HepG2 (cell line): ENCODE results near the gene MED1. TPM values are rescaled to one million over a fixed set of nuclear protein-coding genes. Genes with fewer than 3 reads are reported as not detected.

Experiments used
- CHCHD3 ChIP-seq: sonication (generic); formaldehyde crosslinking; IDR thresholded peaks from 2 replicates; pipeline ENCODE4 v1.8.0; 2022; ENCODE audit warnings: mild to moderate bottlenecking, missing genetic modification reagents, moderate library complexity
- ETS1 ChIP-seq: sonication (generic); formaldehyde crosslinking; IDR thresholded peaks from 2 replicates; pipeline ENCODE4 v1.4.0; 2020; ENCODE audit warnings: missing genetic modification reagents
- JUN ChIP-seq: sonication (generic); formaldehyde crosslinking; IDR thresholded peaks from 2 replicates; pipeline ENCODE4 v1.4.0; 2020; ENCODE audit warnings: mild to moderate bottlenecking, missing genetic modification reagents
- KAT8 ChIP-seq: IDR thresholded peaks from 2 replicates; pipeline ENCODE4 v1.6.1; 2016; ENCODE audit warnings: missing genetic modification reagents, missing compliant biosample characterization
- MXD1 ChIP-seq: sonication (generic); formaldehyde crosslinking; IDR thresholded peaks from 2 replicates; pipeline ENCODE4 v1.4.0; 2020; ENCODE audit warnings: mild to moderate bottlenecking, missing genetic modification reagents
- POGK ChIP-seq: sonication (generic); formaldehyde crosslinking; conservative IDR thresholded peaks from 2 replicates; pipeline ENCODE4 v1.8.0; 2022; ENCODE audit warnings: mild to moderate bottlenecking, moderate library complexity, missing genetic modification reagents
- TBX2 ChIP-seq: sonication (generic); formaldehyde crosslinking; IDR thresholded peaks from 2 replicates; pipeline ENCODE4 v1.5.0; 2020; ENCODE audit warnings: missing genetic modification reagents, mild to moderate bottlenecking, borderline replicate concordance
- ZNF101 ChIP-seq: sonication (generic); formaldehyde crosslinking; IDR thresholded peaks from 2 replicates; pipeline ENCODE4 v1.4.0; 2020; ENCODE audit warnings: mild to moderate bottlenecking, low read depth, missing genetic modification reagents, borderline replicate concordance
- ZNF430 ChIP-seq: sonication (generic); formaldehyde crosslinking; IDR thresholded peaks from 2 replicates; pipeline ENCODE4 v1.9.0; 2021; ENCODE audit warnings: mild to moderate bottlenecking, missing genetic modification reagents
- ZNF501 ChIP-seq: sonication (generic); formaldehyde crosslinking; IDR thresholded peaks from 2 replicates; pipeline ENCODE4 v1.5.1; 2020; ENCODE audit warnings: mild to moderate bottlenecking, moderate library complexity, missing genetic modification reagents
- ZNF512B ChIP-seq: sonication (generic); formaldehyde crosslinking; IDR thresholded peaks from 2 replicates; pipeline ENCODE4 v1.5.1; 2020; ENCODE audit warnings: missing genetic modification reagents, mild to moderate bottlenecking, borderline replicate concordance
- ZNF546 ChIP-seq: sonication (generic); formaldehyde crosslinking; conservative IDR thresholded peaks from 2 replicates; pipeline ENCODE4 v1.8.1; 2023; ENCODE audit warnings: mild to moderate bottlenecking, missing genetic modification reagents
- polyA plus RNA-seq, 8 experiments: library from polyadenylated mRNA; depleted of rRNA in 3 of 8; stranded (reverse) in 7 of 8; unstranded in 1 of 8; fragments of >200 nt; fragmentation: Illumina TruSeq in 4 of 8; extraction: Trizol in 4 of 8; gene quantifications; 2 replicates each; pipeline versions ENCODE4 v1.2.1 to v1.2.3, GENCODE V29; 2011 to 2016; ENCODE audit warnings: low read depth in 4 of 8, missing spikeins in 1 of 8, mixed read lengths in 1 of 8; ENCODE audit not compliant: insufficient read depth in 1 of 8
- total RNA-seq, 5 experiments: library from RNA; depleted of rRNA; stranded (reverse); fragments of >200 nt; fragmentation: Illumina TruSeq; extraction: Trizol; gene quantifications; 2 replicates each; pipeline ENCODE4 v1.2.3, GENCODE V29; 2016; ENCODE audit warnings: low read depth in 1 of 5
- TF ChIP-seq, protein P1 (sequence below): sonication (generic); formaldehyde crosslinking; IDR thresholded peaks from 2 replicates; pipeline ENCODE4 v1.4.0; 2020; ENCODE audit warnings: mild to moderate bottlenecking, missing genetic modification reagents, borderline replicate concordance
- TF ChIP-seq, protein P2 (sequence below): sonication (generic); formaldehyde crosslinking; IDR thresholded peaks from 2 replicates; pipeline ENCODE4 v1.4.0; 2020; ENCODE audit warnings: low read depth, mild to moderate bottlenecking, missing genetic modification reagents

Gene MED1
- total and polyA plus RNA-seq, 2 of the 13 experiments (the other 11 are each of a cell fraction or from before 2014, with no cell fraction given): 37.5 to 40.1 TPM

DNA sequence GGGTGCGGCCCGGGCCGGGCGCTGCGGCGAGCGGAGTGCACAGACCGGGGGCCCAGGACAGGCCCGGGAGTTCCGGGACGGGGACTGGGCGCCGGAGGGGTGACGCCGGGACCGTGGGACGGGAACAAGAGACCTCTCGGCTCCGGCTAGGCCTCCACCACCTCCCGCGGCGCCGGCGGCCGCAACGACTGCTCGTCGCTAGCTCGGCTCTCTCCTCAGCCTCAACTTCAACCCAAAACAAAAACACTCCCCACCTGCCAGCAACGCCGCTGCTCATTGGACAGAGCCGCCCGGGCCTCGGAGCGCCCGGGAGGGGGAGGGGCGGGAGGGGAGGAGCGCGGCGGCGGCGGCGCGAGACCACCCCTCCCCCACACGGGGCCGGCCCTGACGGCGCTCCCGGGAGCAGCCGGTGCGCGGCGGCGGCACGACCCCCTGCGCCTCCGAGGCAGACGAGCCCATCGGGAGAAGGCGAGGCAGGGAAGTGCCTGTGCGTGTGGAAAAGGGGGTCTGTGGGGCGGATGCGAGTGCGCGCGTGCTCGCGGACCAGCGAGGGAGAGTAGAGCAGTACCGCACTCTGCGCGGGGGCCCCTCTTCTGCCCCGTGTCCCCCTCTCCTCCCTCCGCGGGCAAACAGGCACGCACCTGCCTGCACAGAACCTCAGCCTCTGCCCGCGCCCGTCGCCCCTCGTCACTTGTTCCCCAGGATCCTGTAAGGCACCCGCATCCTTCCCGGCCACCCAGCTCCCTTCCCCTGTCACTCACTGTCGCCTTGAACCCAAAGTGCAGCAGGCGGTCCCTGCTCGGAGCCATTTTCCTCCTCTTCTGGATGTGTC lies 49.4 kb downstream of the MED1 start, which contains the start of gene FBXL20 (continued):
- no peak for TF ChIP-seq POGK (CRISPR knock-in tag)
- TF ChIP-seq CHCHD3 (CRISPR knock-in tag): peak; percentile 93
- TF ChIP-seq ZNF430 (CRISPR knock-in tag): peak; percentile 63; the same call in 1 of the 2 replicates
- TF ChIP-seq KAT8 (CRISPR knock-in tag): peak; percentile 83
- TF ChIP-seq TBX2 (CRISPR knock-in tag): peak; percentile 49; the same call in 1 of the 2 replicates
- TF ChIP-seq ZNF501: peak; percentile 33; the same call in 1 of the 2 replicates
- TF ChIP-seq, protein P1, sequence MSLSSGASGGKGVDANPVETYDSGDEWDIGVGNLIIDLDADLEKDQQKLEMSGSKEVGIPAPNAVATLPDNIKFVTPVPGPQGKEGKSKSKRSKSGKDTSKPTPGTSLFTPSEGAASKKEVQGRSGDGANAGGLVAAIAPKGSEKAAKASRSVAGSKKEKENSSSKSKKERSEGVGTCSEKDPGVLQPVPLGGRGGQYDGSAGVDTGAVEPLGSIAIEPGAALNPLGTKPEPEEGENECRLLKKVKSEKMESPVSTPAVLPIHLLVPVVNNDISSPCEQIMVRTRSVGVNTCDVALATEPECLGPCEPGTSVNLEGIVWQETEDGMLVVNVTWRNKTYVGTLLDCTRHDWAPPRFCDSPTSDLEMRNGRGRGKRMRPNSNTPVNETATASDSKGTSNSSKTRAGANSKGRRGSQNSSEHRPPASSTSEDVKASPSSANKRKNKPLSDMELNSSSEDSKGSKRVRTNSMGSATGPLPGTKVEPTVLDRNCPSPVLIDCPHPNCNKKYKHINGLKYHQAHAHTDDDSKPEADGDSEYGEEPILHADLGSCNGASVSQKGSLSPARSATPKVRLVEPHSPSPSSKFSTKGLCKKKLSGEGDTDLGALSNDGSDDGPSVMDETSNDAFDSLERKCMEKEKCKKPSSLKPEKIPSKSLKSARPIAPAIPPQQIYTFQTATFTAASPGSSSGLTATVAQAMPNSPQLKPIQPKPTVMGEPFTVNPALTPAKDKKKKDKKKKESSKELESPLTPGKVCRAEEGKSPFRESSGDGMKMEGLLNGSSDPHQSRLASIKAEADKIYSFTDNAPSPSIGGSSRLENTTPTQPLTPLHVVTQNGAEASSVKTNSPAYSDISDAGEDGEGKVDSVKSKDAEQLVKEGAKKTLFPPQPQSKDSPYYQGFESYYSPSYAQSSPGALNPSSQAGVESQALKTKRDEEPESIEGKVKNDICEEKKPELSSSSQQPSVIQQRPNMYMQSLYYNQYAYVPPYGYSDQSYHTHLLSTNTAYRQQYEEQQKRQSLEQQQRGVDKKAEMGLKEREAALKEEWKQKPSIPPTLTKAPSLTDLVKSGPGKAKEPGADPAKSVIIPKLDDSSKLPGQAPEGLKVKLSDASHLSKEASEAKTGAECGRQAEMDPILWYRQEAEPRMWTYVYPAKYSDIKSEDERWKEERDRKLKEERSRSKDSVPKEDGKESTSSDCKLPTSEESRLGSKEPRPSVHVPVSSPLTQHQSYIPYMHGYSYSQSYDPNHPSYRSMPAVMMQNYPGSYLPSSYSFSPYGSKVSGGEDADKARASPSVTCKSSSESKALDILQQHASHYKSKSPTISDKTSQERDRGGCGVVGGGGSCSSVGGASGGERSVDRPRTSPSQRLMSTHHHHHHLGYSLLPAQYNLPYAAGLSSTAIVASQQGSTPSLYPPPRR (CRISPR knock-in tag): no peak
- no peak for TF ChIP-seq ZNF101 (CRISPR knock-in tag)
- peak; percentile 50 for TF ChIP-seq ZNF546
- TF ChIP-seq JUN: no peak; the same call in 1 of the 2 replicates
- TF ChIP-seq, protein P2, sequence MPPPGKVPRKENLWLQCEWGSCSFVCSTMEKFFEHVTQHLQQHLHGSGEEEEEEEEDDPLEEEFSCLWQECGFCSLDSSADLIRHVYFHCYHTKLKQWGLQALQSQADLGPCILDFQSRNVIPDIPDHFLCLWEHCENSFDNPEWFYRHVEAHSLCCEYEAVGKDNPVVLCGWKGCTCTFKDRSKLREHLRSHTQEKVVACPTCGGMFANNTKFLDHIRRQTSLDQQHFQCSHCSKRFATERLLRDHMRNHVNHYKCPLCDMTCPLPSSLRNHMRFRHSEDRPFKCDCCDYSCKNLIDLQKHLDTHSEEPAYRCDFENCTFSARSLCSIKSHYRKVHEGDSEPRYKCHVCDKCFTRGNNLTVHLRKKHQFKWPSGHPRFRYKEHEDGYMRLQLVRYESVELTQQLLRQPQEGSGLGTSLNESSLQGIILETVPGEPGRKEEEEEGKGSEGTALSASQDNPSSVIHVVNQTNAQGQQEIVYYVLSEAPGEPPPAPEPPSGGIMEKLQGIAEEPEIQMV (CRISPR knock-in tag): 0 out of 2 replicates have a peak, but pooled peaks have one; percentile 75
- TF ChIP-seq MXD1: 0 out of 2 replicates have a peak, but pooled peaks have one; percentile 23
- TF ChIP-seq ETS1 (CRISPR knock-in tag): no peak
- TF ChIP-seq ZNF512B (CRISPR knock-in tag): no peak
